ENCODE measurements around the gene PRR15L. TPM values are rescaled to one million over a fixed set of nuclear protein-coding genes. Genes with fewer than 3 reads are reported as not detected.

The PRR15L gene
- total and polyA plus RNA-seq, 2 of the 4 experiments (the other 2 are of a cell fraction): not detected

- BruUV-seq (replicated peaks): no TSS peak
- no peak overlapping the region for H3K4ac ChIP-seq (ENCODE audit: low read depth, low read length)
- H3K18ac ChIP-seq (ENCODE audit: low read depth, low read length): no peak overlapping the region
- H2AK9ac ChIP-seq (replicated peaks; ENCODE audit: low read depth, low read length, poor library complexity): peak overlapping the region; percentile 26
- no peak overlapping the region for H3K4me3 ChIP-seq (ENCODE audit: insufficient read depth, low read depth, low read length)
- H3K23ac ChIP-seq (ENCODE audit: low read depth, low read length): no peak overlapping the region
- ATAC-seq (ENCODE audit: low read depth) (no peak), DNase-seq (no peak)
- no peaks in the 10 kb centered on the region for H3K79me1 ChIP-seq (ENCODE audit: low read depth in 1 of 2, low read length in 2 of 2)
- H3K4me2 ChIP-seq (ENCODE audit: low read depth, low read length): no peak overlapping the region
- H3K4me1 ChIP-seq (ENCODE audit: control insufficient read depth, insufficient read depth, low read length): peaks cover 9% of the 10 kb centered on the region
- no peak overlapping the region for H2BK120ac ChIP-seq (ENCODE audit: low read depth, low read length)
- H2AK5ac ChIP-seq (ENCODE audit: low read depth, low read length): no peak overlapping the region
- no peak for TF ChIP-seq POLR2A (IDR thresholded peaks at IDR 0.05; ENCODE audit: low read depth, low read length)
- TF ChIP-seq MAFK (IDR thresholded peaks at IDR 0.05; ENCODE audit: low read depth, low read length): no peak
- TF ChIP-seq CEBPB (IDR thresholded peaks at IDR 0.05; ENCODE audit: low read depth, low read length): no peak
- no peak for TF ChIP-seq CTCF (conservative IDR thresholded peaks at IDR 0.05; ENCODE audit: low read depth, low read length)
- TF ChIP-seq SMC3 (IDR thresholded peaks at IDR 0.05; ENCODE audit: low read depth, low read length): no peak
- no peak for TF ChIP-seq BHLHE40 (IDR thresholded peaks at IDR 0.05; ENCODE audit: low read depth, low read length)
- TF ChIP-seq, protein P1, sequence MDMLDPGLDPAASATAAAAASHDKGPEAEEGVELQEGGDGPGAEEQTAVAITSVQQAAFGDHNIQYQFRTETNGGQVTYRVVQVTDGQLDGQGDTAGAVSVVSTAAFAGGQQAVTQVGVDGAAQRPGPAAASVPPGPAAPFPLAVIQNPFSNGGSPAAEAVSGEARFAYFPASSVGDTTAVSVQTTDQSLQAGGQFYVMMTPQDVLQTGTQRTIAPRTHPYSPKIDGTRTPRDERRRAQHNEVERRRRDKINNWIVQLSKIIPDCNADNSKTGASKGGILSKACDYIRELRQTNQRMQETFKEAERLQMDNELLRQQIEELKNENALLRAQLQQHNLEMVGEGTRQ (IDR thresholded peaks at IDR 0.05; ENCODE audit: low read depth, low read length): no peak
- TF ChIP-seq FOS (IDR thresholded peaks at IDR 0.05; ENCODE audit: low read depth, low read length): no peak
- no peak for TF ChIP-seq CHD1 (IDR thresholded peaks at IDR 0.05; ENCODE audit: low read depth, low read length)
- TF ChIP-seq MXI1 (IDR thresholded peaks at IDR 0.05; ENCODE audit: borderline replicate concordance, low read depth, low read length): no peak
- TF ChIP-seq NFE2L2 (IDR thresholded peaks at IDR 0.05; ENCODE audit: low read depth, low read length): no peak
- no peak for TF ChIP-seq RFX5 (IDR thresholded peaks at IDR 0.05; ENCODE audit: low read depth, low read length)
- TF ChIP-seq MAZ (IDR thresholded peaks at IDR 0.05; ENCODE audit: borderline replicate concordance, low read depth, low read length): no peak
- TF ChIP-seq RCOR1 (IDR thresholded peaks at IDR 0.05; ENCODE audit: insufficient replicate concordance, low read length): no peak
- no peak for TF ChIP-seq RAD21 (IDR thresholded peaks at IDR 0.05; ENCODE audit: low read length)
- TF ChIP-seq ELK1 (IDR thresholded peaks at IDR 0.05; ENCODE audit: borderline replicate concordance, low read depth, low read length): no peak
- H2BK15ac ChIP-seq (ENCODE audit: low read depth, low read length): no peak overlapping the region
- H4K8ac ChIP-seq (ENCODE audit: low read depth in 2 of 2, low read length in 2 of 2): no peak overlapping the region
- ChIA-PET POLR2A (ENCODE audit: unreplicated experiment) (no interaction called here), CTCF (interaction anchor here (0.7 kb wide), 1 partner anchor 51 kb away, joined by 7 read pairs; no protein-coding TSS in a partner anchor)
- no peaks in the 10 kb centered on the region for H3K36me3 ChIP-seq (ENCODE audit: control insufficient read depth, insufficient read depth, low read length)
- intact Hi-C loops (cut with micrococcal nuclease) (no loop called here), in situ Hi-C loops (cut with MboI; ENCODE audit: low sequenced_read_pairs) (no loop called here), dilution Hi-C loops (cut with HindIII; ENCODE audit: low sequenced_read_pairs, unreplicated experiment) (no loop called here)
- no peak overlapping the region for H4K5ac ChIP-seq (ENCODE audit: low read depth, low read length)
- H3K14ac ChIP-seq (replicated peaks; ENCODE audit: low read depth, low read length): no peak overlapping the region
- no peak overlapping the region for H4K91ac ChIP-seq (ENCODE audit: insufficient read depth, low read depth, low read length)
- no peak overlapping the region for H3K27ac ChIP-seq (ENCODE audit: insufficient read depth, low read length)
- no peak overlapping the region for H2AFZ ChIP-seq (replicated peaks; ENCODE audit: low read length, poor library complexity)
- no CpG with 5 or more reads among the region's 7 CpGs for WGBS, 2 experiments (ENCODE audit: extremely low coverage in 2 of 2, insufficient read length in 1 of 2)
- no peak overlapping the region for H2BK20ac ChIP-seq (ENCODE audit: low read depth, low read length)
- H3K27me3 ChIP-seq (ENCODE audit: control insufficient read depth, insufficient read depth, low read length): peaks cover 6% of the 10 kb centered on the region; the same call in 1 of the 2 replicates
- peaks cover 10% of the 10 kb centered on the region; the same call in 1 of the 2 replicates for H3K9me1 ChIP-seq (ENCODE audit: insufficient read depth, low read length)
- no peak overlapping the region for H3K56ac ChIP-seq (ENCODE audit: extremely low read depth, insufficient read depth, low read length)
- H3K9me3 ChIP-seq (ENCODE audit: control insufficient read depth, insufficient read depth, low read length): no peaks in the 10 kb centered on the region
- H3K9ac ChIP-seq (ENCODE audit: low read depth, low read length): no peak overlapping the region
- H2BK5ac ChIP-seq (ENCODE audit: low read depth, low read length, poor library complexity, severe bottlenecking): no peak overlapping the region
- H4K20me1 ChIP-seq (ENCODE audit: insufficient read depth, low read length): no peaks in the 10 kb centered on the region
Observed at GRCh38 chr17:47998044-47998443, 40.4 kb upstream of the PRR15L start.
